NCI-H2081 treated with DMSO at 0.1 percent for 48 hours (cell line): ENCODE data around the gene ARMH1.

Source experiments
- DNase-seq: peaks from one replicate; lab custom pipeline; 2025; lab: John Stamatoyannopoulos, UW

ARMH1 gene

GRCh38 chr1:44670751-44671640 lies 3.5 kb upstream of the ARMH1 start:
- DNase-seq = no peak

DNA sequence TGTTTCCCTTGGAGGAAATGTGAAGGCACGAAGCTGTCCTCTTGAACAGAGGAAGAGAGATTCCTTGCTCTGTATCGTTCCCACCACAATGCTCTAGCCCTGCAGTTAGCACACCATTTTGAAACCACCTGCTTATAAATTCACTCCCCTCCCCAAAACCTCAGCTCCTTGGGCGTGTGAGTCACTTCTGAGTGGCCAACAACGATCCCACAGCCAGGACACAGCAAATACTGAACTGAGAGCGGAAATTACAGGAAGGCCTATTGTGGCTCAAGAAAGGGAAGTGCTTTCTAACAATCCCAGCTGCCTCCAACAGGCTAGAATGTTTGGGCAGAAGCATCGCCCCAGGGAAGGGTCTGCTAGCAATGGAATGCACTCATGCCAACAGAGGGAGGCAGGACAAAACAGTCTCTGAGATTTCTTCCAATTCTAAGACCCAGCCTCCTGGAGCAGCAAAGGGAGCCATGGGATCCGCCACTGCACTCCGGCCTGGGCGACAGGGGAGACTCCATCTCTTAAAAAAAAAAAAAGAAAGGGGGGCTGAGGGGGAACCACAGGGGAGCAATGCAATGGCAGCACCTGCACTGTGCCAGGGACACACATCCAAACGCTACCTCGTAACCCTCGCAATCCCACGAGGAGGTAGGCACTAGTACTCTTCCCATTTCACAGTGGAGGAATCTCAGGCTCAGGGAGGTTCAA lies 2.1 kb upstream of the ARMH1 start:
- no peak for DNase-seq

DNA sequence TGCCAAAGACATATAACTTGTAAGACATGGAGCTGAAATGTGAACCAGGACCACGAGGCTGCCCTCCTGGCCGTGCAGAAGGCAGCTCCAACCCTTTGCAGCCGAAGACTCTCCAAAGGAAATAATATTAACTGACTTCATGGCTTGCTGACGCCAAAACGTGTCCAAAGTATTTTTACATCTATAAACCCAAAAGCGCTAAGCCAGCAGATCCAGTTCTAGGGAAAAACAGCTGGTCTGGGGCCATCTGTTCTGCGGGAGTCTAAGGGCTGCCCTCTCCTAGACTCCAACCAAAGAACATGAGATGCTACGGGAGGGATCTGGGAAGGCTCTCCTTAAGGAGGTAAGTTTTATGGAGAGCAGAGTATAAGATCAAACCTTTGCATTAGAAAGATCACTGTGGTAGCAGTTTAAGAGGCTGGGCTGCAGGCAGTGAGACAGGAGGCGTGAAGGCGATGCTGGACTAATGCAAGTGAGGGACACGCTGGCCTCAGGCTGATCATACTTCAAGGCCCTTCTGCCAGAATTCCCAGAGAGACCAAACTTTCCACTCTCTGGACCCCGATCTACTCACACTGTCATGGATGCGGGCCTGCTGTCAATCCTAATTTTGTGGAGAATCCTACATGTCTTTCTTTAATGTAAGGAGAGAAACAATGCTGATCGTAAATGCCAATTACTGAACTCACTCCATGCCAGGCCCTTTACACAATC lies 1.4 kb upstream of the ARMH1 start:
- no peak for DNase-seq

- no peak for DNase-seq
Measured at GRCh38 chr1:44673675-44674112, 820 bp upstream of the ARMH1 start.

- DNase-seq = no peak
Measured at GRCh38 chr1:44675186-44675585, 672 bp downstream of the ARMH1 start.

- no peak for DNase-seq
Measured at GRCh38 chr1:44676484-44677200, 2.1 kb downstream of the ARMH1 start.

GRCh38 chr1:44677201-44677766 lies 2.8 kb downstream of the ARMH1 start:
- DNase-seq = no peak

- no peak for DNase-seq
Measured at GRCh38 chr1:44678120-44678519, 3.6 kb downstream of the ARMH1 start.

DNA sequence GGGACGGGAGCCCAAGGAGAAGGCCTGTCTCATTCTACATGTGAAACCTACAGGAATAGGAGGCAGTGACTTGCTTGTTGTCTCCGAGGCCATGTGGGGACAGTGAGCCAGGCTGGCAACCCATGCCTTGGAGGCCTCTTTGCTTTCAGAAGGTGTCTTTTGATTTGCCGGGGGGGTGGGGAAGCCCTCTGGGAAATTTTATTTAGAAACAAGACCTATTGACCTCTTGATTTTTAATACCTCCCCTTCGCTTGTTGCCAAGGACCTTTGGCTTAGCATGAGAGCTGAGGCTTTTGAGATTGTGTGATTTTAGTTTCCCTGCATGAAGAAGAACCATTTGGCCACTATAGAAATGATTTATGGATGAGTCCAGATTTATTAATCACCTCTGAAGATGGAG lies 4.1 kb downstream of the ARMH1 start:
- no peak for DNase-seq

- DNase-seq = no peak
Measured at GRCh38 chr1:44679468-44679867, 5.0 kb downstream of the ARMH1 start.

GRCh38 chr1:44681905-44682882 lies 7.7 kb downstream of the ARMH1 start:
- DNase-seq = peak; percentile 27

GRCh38 chr1:44682883-44683265 lies 8.4 kb downstream of the ARMH1 start:
- no peak for DNase-seq

GRCh38 chr1:44684525-44684924 lies 10.0 kb downstream of the ARMH1 start:
- no peak for DNase-seq

GRCh38 chr1:44685218-44685617 lies 10.7 kb downstream of the ARMH1 start:
- DNase-seq = no peak

GRCh38 chr1:44685881-44686280 lies 11.4 kb downstream of the ARMH1 start:
- no peak for DNase-seq

GRCh38 chr1:44688760-44689446 lies 14.4 kb downstream of the ARMH1 start:
- no peak for DNase-seq

GRCh38 chr1:44689447-44689765 lies 14.9 kb downstream of the ARMH1 start:
- no peak for DNase-seq

GRCh38 chr1:44693159-44693558 lies 18.6 kb downstream of the ARMH1 start:
- DNase-seq = no peak

- no peak for DNase-seq
Measured at GRCh38 chr1:44693900-44694299, 19.4 kb downstream of the ARMH1 start.

GRCh38 chr1:44694863-44695478 lies 20.5 kb downstream of the ARMH1 start:
- no peak for DNase-seq
